ENCODE data around the gene ANGPTL8. TPM values are rescaled to one million over a fixed set of nuclear protein-coding genes. Genes with fewer than 3 reads are reported as not detected.
A peak's percentile ranks its signal among the peaks of the same experiment; 100 is the strongest.

Gene ANGPTL8
- total and polyA plus RNA-seq, 10 donors, result 0.30 TPM; not detected in 9

DNA sequence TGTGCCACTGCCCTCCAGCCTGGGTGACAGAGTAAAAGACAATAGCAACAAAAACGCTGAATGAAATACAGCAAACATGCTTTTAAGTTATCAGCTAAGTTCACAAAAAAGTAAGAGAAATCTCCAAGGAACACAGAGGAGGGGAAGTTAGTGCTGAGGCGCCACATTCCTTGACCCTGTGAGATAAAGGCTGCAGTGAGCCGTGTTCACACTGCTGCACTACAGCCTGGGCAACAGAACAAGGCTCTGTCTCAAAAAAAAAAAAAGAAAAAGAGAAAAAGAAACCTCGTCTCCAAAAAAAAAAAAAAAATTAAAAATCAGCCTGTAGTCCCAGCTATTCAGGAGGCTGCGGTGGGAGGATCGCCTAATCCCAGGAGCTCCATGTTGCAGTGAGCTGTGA is 39.3 kb downstream of the ANGPTL8 start:
- Histone ChIP-seq H3K4me1 (peaks cover 4 to 16% (median 8%) of the 10 kb centered on the region in 6 donors), H3K27ac (no peak overlapping the region), H3K9me3 (peaks cover 0 to 6% (median 0%) of the 10 kb centered on the region in 8 donors), H3K27me3 (replicated peaks in 1 of 7) (peaks cover 0 to 71% (median 0%) of the 10 kb centered on the region in 7 donors), H3K4me3 (no peak overlapping the region), H3K36me3 (no peaks in the 10 kb centered on the region)
- intact Hi-C loops (cut with DNase I; ENCODE audit: low total_unique reads), result no loop called here
- TF ChIP-seq, protein P1, sequence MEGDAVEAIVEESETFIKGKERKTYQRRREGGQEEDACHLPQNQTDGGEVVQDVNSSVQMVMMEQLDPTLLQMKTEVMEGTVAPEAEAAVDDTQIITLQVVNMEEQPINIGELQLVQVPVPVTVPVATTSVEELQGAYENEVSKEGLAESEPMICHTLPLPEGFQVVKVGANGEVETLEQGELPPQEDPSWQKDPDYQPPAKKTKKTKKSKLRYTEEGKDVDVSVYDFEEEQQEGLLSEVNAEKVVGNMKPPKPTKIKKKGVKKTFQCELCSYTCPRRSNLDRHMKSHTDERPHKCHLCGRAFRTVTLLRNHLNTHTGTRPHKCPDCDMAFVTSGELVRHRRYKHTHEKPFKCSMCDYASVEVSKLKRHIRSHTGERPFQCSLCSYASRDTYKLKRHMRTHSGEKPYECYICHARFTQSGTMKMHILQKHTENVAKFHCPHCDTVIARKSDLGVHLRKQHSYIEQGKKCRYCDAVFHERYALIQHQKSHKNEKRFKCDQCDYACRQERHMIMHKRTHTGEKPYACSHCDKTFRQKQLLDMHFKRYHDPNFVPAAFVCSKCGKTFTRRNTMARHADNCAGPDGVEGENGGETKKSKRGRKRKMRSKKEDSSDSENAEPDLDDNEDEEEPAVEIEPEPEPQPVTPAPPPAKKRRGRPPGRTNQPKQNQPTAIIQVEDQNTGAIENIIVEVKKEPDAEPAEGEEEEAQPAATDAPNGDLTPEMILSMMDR (IDR thresholded peaks at IDR 0.05 in 8 of 11, conservative IDR thresholded peaks at IDR 0.05 in 3 of 11), result no peak
- TF ChIP-seq POLR2A (IDR thresholded peaks at IDR 0.05) (no peak), POLR2AphosphoS5 (IDR thresholded peaks at IDR 0.05) (no peak)
- 38 to 54% (median 43%) methylated on average over 6 of the region's 6 CpGs for WGBS, 5 donors
- DNase-seq, result no peak

DNA sequence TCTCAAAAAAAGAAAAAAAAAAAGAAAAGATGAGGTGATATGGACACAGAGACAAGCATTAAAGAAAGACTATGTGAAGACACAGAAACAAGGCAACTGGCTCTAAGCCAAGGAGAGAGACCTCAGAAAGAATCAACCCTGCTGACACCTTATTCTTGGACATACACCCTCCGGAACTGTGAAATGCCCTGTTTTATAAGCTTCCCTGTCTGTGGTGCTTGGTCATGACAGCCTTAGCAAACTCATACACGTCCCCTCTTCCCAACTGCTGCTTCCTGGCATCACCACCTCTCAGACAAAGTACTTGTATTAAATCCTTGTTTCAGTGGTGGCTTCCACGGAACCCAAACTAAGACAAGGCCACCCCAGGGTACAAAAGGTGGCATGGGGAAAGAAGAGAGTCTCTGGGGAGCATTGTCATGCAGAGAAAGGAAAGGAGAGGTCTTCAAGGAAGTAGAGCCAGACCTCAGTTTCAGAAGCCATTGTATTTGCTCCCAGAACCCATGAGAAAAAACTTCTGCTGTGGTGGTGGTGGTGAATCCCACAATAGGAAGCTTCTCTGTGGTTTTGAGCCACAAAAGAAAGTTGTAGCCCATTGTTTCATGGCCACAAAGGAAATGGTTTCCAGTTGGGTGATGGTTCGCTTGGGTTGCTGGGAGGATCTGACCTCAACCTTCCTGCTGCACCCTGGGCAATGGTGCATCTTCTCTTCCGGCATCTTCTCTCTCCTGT is 40.3 kb downstream of the ANGPTL8 start:
- no peak for DNase-seq
- H3K9me3 ChIP-seq, result peaks cover 0 to 6% (median 0%) of the 10 kb centered on the region in 8 donors
- H3K27me3 ChIP-seq (replicated peaks in 1 of 7), result peaks cover 0 to 71% (median 0%) of the 10 kb centered on the region in 7 donors
- H3K36me3 ChIP-seq, result no peaks in the 10 kb centered on the region
- intact Hi-C loops (cut with DNase I; ENCODE audit: low total_unique reads), result no loop called here
- peaks cover 4 to 16% (median 8%) of the 10 kb centered on the region in 6 donors for H3K4me1 ChIP-seq
- no peak overlapping the region for H3K27ac ChIP-seq
- WGBS, 5 donors, result 26 to 40% (median 34%) methylated on average over 5 of the region's 5 CpGs
- H3K4me3 ChIP-seq, result no peak overlapping the region
- TF ChIP-seq POLR2AphosphoS5 (IDR thresholded peaks at IDR 0.05), result peak in 1 of 3 donors; percentile 21
- TF ChIP-seq POLR2A (IDR thresholded peaks at IDR 0.05), result no peak
- TF ChIP-seq, protein P1 (IDR thresholded peaks at IDR 0.05 in 8 of 11, conservative IDR thresholded peaks at IDR 0.05 in 3 of 11), result no peak

DNA sequence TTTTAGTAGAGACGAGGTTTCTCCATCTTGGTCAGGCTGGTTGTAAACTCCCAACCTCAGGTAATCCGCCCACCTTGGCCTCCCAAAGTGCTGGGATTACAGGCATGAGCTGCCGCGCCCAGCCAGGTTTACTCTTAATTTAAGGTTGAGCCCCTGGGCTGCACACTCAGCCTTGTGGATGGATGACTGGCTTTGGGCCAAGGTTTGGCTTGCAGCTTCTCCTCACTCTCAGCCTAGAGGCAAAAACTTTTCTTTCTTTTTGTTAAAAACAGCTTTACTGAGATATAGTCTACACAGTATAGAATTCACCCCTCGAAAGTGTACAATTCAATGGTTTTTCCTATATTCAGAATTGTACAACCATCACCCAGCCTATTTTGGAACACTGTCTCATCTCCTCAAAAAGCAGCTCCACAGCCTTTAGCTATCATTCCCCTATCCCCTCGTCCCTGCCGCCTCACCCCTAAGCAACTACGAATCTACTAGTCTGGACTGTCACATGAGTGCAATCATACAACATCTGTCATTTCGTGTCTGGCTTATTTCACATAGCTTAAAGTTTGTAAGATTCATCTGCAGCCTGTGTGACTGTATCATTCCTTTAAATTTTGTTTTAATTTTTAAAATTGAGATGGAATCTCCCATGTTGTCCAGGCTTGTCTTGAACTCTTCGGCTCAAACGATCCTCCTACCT is 42.1 kb downstream of the ANGPTL8 start:
- TF ChIP-seq POLR2A (IDR thresholded peaks at IDR 0.05) (no peak), POLR2AphosphoS5 (IDR thresholded peaks at IDR 0.05) (no peak)
- TF ChIP-seq, protein P1 (IDR thresholded peaks at IDR 0.05 in 8 of 11, conservative IDR thresholded peaks at IDR 0.05 in 3 of 11), result no peak
- peaks cover 0 to 66% (median 0%) of the 10 kb centered on the region in 7 donors for H3K27me3 ChIP-seq (replicated peaks in 1 of 7)
- 75 to 88% (median 83%) methylated on average over 11 of the region's 11 CpGs for WGBS, 5 donors
- intact Hi-C loops (cut with DNase I; ENCODE audit: low total_unique reads), result no loop called here
- H3K27ac ChIP-seq, result no peak overlapping the region
- H3K4me1 ChIP-seq, result peaks cover 4 to 20% (median 10%) of the 10 kb centered on the region in 6 donors
- H3K36me3 ChIP-seq, result no peaks in the 10 kb centered on the region
- H3K9me3 ChIP-seq, result peaks cover 0 to 6% (median 0%) of the 10 kb centered on the region in 8 donors
- no peak for DNase-seq
- H3K4me3 ChIP-seq, result no peak overlapping the region

DNA sequence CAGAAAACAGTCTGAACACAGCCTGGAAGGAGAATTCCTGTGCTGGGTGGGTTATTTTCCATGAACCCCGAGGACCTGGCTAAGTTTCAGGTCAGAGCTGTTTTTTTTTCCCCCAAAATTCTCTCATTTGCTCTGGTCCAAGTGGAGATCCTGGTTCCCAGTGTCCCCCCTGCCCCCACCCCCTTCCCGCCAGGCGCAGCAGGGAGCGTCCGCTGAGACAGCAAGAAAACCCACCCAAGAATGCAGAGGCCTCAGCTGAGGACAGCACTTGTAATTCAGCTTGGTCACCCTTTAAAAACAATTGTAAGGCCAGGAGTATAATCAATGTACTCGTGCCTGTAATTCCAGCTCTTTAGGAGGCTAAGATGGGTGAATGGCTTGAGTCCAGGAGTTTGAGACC is 45.1 kb downstream of the ANGPTL8 start:
- peaks cover 0 to 59% (median 0%) of the 10 kb centered on the region in 7 donors for H3K27me3 ChIP-seq (replicated peaks in 1 of 7)
- H3K4me3 ChIP-seq, result no peak overlapping the region
- no peaks in the 10 kb centered on the region for H3K36me3 ChIP-seq
- intact Hi-C loops (cut with DNase I; ENCODE audit: low total_unique reads), result no loop called here
- no peaks in the 10 kb centered on the region for H3K9me3 ChIP-seq
- TF ChIP-seq, protein P1 (IDR thresholded peaks at IDR 0.05 in 8 of 11, conservative IDR thresholded peaks at IDR 0.05 in 3 of 11), result no peak
- TF ChIP-seq POLR2A (IDR thresholded peaks at IDR 0.05) (no peak), POLR2AphosphoS5 (IDR thresholded peaks at IDR 0.05) (no peak)
- H3K27ac ChIP-seq, result no peak overlapping the region
- 75 to 88% (median 80%) methylated on average over 6 of the region's 6 CpGs for WGBS, 5 donors
- peaks cover 3 to 18% (median 10%) of the 10 kb centered on the region in 6 donors for H3K4me1 ChIP-seq
- no peak for DNase-seq
